Measurements from ENCODE around the gene KCNB1.

DNA sequence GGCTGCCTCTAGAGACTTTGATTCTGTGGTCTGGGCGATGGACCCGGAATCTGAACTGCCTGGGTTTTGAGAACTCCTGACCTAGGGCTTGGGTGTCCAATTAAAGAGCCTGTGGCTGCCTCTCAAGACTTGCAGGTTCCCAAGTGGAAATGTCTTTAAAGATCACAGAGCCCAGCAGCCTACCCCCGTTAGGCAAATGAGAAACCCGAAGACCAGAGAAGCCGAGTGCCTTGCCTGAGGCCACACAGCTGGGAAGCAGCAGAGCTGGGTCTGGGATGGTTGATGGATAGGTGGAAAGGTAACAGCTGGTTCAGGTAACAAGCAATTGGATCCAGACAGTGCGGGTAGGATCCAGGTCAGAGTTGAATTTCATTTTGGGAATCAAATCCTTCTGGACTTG is 25.8 kb downstream of the KCNB1 start:
- TF ChIP-seq ZNF274 (IDR thresholded peaks at IDR 0.05; ENCODE audit: low read depth, low read length) (no peak), YY1 (IDR thresholded peaks at IDR 0.05; ENCODE audit: insufficient read depth, insufficient read length) (no peak)

Data from NT2/D1 (cell line).